Fibroblast of lung (primary cell): Measurements from ENCODE around the gene ASPRV1. TPM values are rescaled to one million over a fixed set of nuclear protein-coding genes. Genes with fewer than 3 reads are reported as not detected.

ENCODE experiments used
- DNase-seq, 2 donors: peaks; one replicate each; pipeline versions ENCODE4 v3.0.0 to v3.0.0-alpha.2; 2010; ENCODE audit warnings: low read depth in 2 of 2
- H2AFZ ChIP-seq: 2 replicates; pipeline ENCODE4 v1.5.1; 2012; ENCODE audit warnings: low read length, control low read depth, inconsistent platforms
- H3K27ac ChIP-seq: 2 replicates; pipeline ENCODE4 v1.5.1; 2011; ENCODE audit warnings: low read length, control low read depth; ENCODE audit not compliant: insufficient read depth
- H3K27me3 ChIP-seq: 2 replicates; pipeline ENCODE4 v1.5.1; 2011; ENCODE audit warnings: mild to moderate bottlenecking, low read length; ENCODE audit not compliant: control insufficient read depth, insufficient read depth
- H3K36me3 ChIP-seq: 2 replicates; pipeline ENCODE4 v1.5.1; 2011; ENCODE audit warnings: low read length; ENCODE audit not compliant: control insufficient read depth, insufficient read depth
- H3K4me1 ChIP-seq: 2 replicates; pipeline ENCODE4 v1.5.1; 2011; ENCODE audit warnings: low read length; ENCODE audit not compliant: control insufficient read depth, insufficient read depth; ENCODE audit errors: extremely low read depth
- H3K4me2 ChIP-seq: 2 replicates; pipeline ENCODE4 v1.5.1; 2011; ENCODE audit warnings: low read length, control low read depth; ENCODE audit not compliant: insufficient read depth; ENCODE audit errors: extremely low read depth
- H3K4me3 ChIP-seq, 4 experiments: fragments of 200-600 bp in 1 of 4; sonication (generic) in 1 of 4; replicated peaks in 1 of 4; 2 replicates each; pipeline ENCODE4 v1.5.1; 2011 to 2016; ENCODE audit warnings: low read length in 4 of 4, low read depth in 3 of 4, mild to moderate bottlenecking in 3 of 4, control low read depth in 2 of 4, inconsistent platforms in 1 of 4, mixed read lengths in 1 of 4; ENCODE audit not compliant: insufficient read depth in 1 of 4; ENCODE audit errors: control extremely low read depth in 1 of 4
- H3K79me2 ChIP-seq: 2 replicates; pipeline ENCODE4 v1.5.1; 2012; ENCODE audit warnings: mild to moderate bottlenecking, low read length, inconsistent platforms; ENCODE audit not compliant: control insufficient read depth, insufficient read depth
- H3K9ac ChIP-seq: 2 replicates; pipeline ENCODE4 v1.5.1; 2011; ENCODE audit warnings: mild to moderate bottlenecking, low read length, control low read depth; ENCODE audit not compliant: insufficient read depth
- H3K9me3 ChIP-seq: 2 replicates; pipeline ENCODE4 v1.5.1; 2012; ENCODE audit warnings: low read depth, low read length; ENCODE audit not compliant: control insufficient read depth, insufficient read depth
- H4K20me1 ChIP-seq: 2 replicates; pipeline ENCODE4 v1.5.1; 2011; ENCODE audit warnings: low read length; ENCODE audit not compliant: control insufficient read depth, insufficient read depth; ENCODE audit errors: extremely low read depth
- CTCF ChIP-seq, 2 donors: IDR thresholded peaks in 1 of 2; conservative IDR thresholded peaks in 1 of 2; 1 replicate in 1 of 2; 2 replicates in 1 of 2; pipeline ENCODE4 v1.5.1; 2011 to 2012; ENCODE audit warnings: low read length in 2 of 2, control low read depth in 1 of 2, inconsistent platforms in 1 of 2, low read depth in 1 of 2, mild to moderate bottlenecking in 1 of 2
- EZH2 ChIP-seq: IDR thresholded peaks from 2 replicates; pipeline ENCODE4 v1.5.1; 2012; ENCODE audit warnings: low read length, control low read depth, mild to moderate bottlenecking; ENCODE audit errors: missing control alignments
- polyA plus RNA-seq, 2 donors: library from polyadenylated mRNA; depleted of rRNA in 1 of 2; stranded (reverse) in 1 of 2; unstranded in 1 of 2; fragments of >200 nt; gene quantifications; 2 replicates each; pipeline ENCODE4 v1.2.1, GENCODE V29; 2011 to 2012; ENCODE audit warnings: missing spikeins in 1 of 2
- total RNA-seq: library from RNA; depleted of rRNA; stranded (reverse); fragments of >200 nt; gene quantifications from 2 replicates; pipeline ENCODE4 v1.2.1, GENCODE V29; 2014

Gene ASPRV1
- total and polyA plus RNA-seq, 2 donors (not counting 1 experiment from before 2014, with no cell fraction given) = 0.08 to 0.33 TPM

- no peak overlapping the region for H3K4me3 ChIP-seq
- TF ChIP-seq EZH2 = no peak
- TF ChIP-seq CTCF (conservative IDR thresholded peaks at IDR 0.05 in 1 of 2, IDR thresholded peaks at IDR 0.05 in 1 of 2; ENCODE audit: low read depth in 1 of 2, low read length in 2 of 2) = no peak
- no peaks in the 10 kb centered on the region for H3K4me1 ChIP-seq
- no peaks in the 10 kb centered on the region for H3K36me3 ChIP-seq
- no peaks in the 10 kb centered on the region for H3K9me3 ChIP-seq
- DNase-seq = no peak
- H3K4me2 ChIP-seq = no peak overlapping the region
- H3K27ac ChIP-seq = no peak overlapping the region
- no peaks in the 10 kb centered on the region for H3K27me3 ChIP-seq
- no peaks in the 10 kb centered on the region for H4K20me1 ChIP-seq
- H3K79me2 ChIP-seq = no peaks in the 10 kb centered on the region
- H3K9ac ChIP-seq = no peak overlapping the region
- no peak overlapping the region for H2AFZ ChIP-seq
These were observed 13.9 kb upstream of the ASPRV1 start for GRCh38 chr2:69975136-69975852.

GRCh38 chr2:69973335-69973735 lies 11.9 kb upstream of the ASPRV1 start:
- no peaks in the 10 kb centered on the region for H3K36me3 ChIP-seq
- no peak overlapping the region for H2AFZ ChIP-seq
- no peaks in the 10 kb centered on the region for H3K27me3 ChIP-seq
- H3K79me2 ChIP-seq = no peaks in the 10 kb centered on the region
- no peaks in the 10 kb centered on the region for H3K9me3 ChIP-seq
- no peak overlapping the region for H3K4me3 ChIP-seq
- no peak overlapping the region for H3K27ac ChIP-seq
- H3K9ac ChIP-seq = no peak overlapping the region
- H4K20me1 ChIP-seq = no peaks in the 10 kb centered on the region
- H3K4me2 ChIP-seq = no peak overlapping the region
- TF ChIP-seq EZH2 = no peak
- TF ChIP-seq CTCF (conservative IDR thresholded peaks at IDR 0.05 in 1 of 2, IDR thresholded peaks at IDR 0.05 in 1 of 2; ENCODE audit: low read depth in 1 of 2, low read length in 2 of 2) = no peak
- DNase-seq = peak; percentile 59 to 67
- H3K4me1 ChIP-seq = no peaks in the 10 kb centered on the region

- Histone ChIP-seq H3K4me2 (no peak overlapping the region), H3K4me3 (no peak overlapping the region), H2AFZ (no peak overlapping the region), H3K9me3 (no peaks in the 10 kb centered on the region), H3K9ac (no peak overlapping the region), H3K79me2 (no peaks in the 10 kb centered on the region), H3K36me3 (no peaks in the 10 kb centered on the region), H4K20me1 (no peaks in the 10 kb centered on the region), H3K4me1 (no peaks in the 10 kb centered on the region), H3K27ac (no peak overlapping the region), H3K27me3 (no peaks in the 10 kb centered on the region)
- TF ChIP-seq EZH2 (no peak), CTCF (conservative IDR thresholded peaks at IDR 0.05 in 1 of 2, IDR thresholded peaks at IDR 0.05 in 1 of 2; ENCODE audit: low read depth in 1 of 2, low read length in 2 of 2) (no peak)
- no peak for DNase-seq
These were observed 11.4 kb upstream of the ASPRV1 start for GRCh38 chr2:69972822-69973221.
